ENCODE measurements around the gene BMPR1B.

BMPR1B gene

GRCh38 chr4:95120456-95120855 lies 362.7 kb downstream of the BMPR1B start:
- Histone ChIP-seq H3K27ac (no peak overlapping the region), H3K4me2 (no peak overlapping the region), H3K9ac (no peak overlapping the region), H3K79me2 (ENCODE audit: insufficient read depth, low read depth) (no peaks in the 10 kb centered on the region), H2AFZ (ENCODE audit: low read depth) (no peak overlapping the region), H3K36me3 (ENCODE audit: insufficient read depth) (no peaks in the 10 kb centered on the region), H3K4me3 (IDR thresholded peaks at IDR 0.05; ENCODE audit: insufficient read depth, low read depth, low read length) (no peak overlapping the region), H3K27me3 (ENCODE audit: insufficient read depth, low read depth) (no peaks in the 10 kb centered on the region), H3K4me1 (ENCODE audit: low read depth, poor library complexity, severe bottlenecking) (no peaks in the 10 kb centered on the region), H4K20me1 (ENCODE audit: insufficient read depth) (no peaks in the 10 kb centered on the region)
- TF ChIP-seq CTCF (conservative IDR thresholded peaks at IDR 0.05; ENCODE audit: low read depth, low read length), result no peak

- Histone ChIP-seq H3K4me2 (no peak overlapping the region), H4K20me1 (ENCODE audit: insufficient read depth) (no peaks in the 10 kb centered on the region), H2AFZ (ENCODE audit: low read depth) (no peak overlapping the region), H3K4me3 (IDR thresholded peaks at IDR 0.05; ENCODE audit: insufficient read depth, low read depth, low read length) (no peak overlapping the region), H3K36me3 (ENCODE audit: insufficient read depth) (no peaks in the 10 kb centered on the region), H3K27me3 (ENCODE audit: insufficient read depth, low read depth) (no peaks in the 10 kb centered on the region), H3K4me1 (ENCODE audit: low read depth, poor library complexity, severe bottlenecking) (no peaks in the 10 kb centered on the region), H3K79me2 (ENCODE audit: insufficient read depth, low read depth) (no peaks in the 10 kb centered on the region), H3K27ac (no peak overlapping the region), H3K9ac (no peak overlapping the region)
- TF ChIP-seq CTCF (conservative IDR thresholded peaks at IDR 0.05; ENCODE audit: low read depth, low read length), result no peak
Measured at GRCh38 chr4:95122001-95122400, 364.2 kb downstream of the BMPR1B start.

- peak; percentile 72 for TF ChIP-seq CTCF (conservative IDR thresholded peaks at IDR 0.05; ENCODE audit: low read depth, low read length)
- H3K36me3 ChIP-seq (ENCODE audit: insufficient read depth), result no peaks in the 10 kb centered on the region
- H3K79me2 ChIP-seq (ENCODE audit: insufficient read depth, low read depth), result no peaks in the 10 kb centered on the region
- no peaks in the 10 kb centered on the region for H4K20me1 ChIP-seq (ENCODE audit: insufficient read depth)
- H3K27me3 ChIP-seq (ENCODE audit: insufficient read depth, low read depth), result no peaks in the 10 kb centered on the region
- H3K4me1 ChIP-seq (ENCODE audit: low read depth, poor library complexity, severe bottlenecking), result no peaks in the 10 kb centered on the region
- no peak overlapping the region for H3K27ac ChIP-seq
- no peak overlapping the region for H2AFZ ChIP-seq (ENCODE audit: low read depth)
- H3K4me2 ChIP-seq, result no peak overlapping the region
- H3K4me3 ChIP-seq (IDR thresholded peaks at IDR 0.05; ENCODE audit: insufficient read depth, low read depth, low read length), result no peak overlapping the region
- no peak overlapping the region for H3K9ac ChIP-seq
Measured at GRCh38 chr4:95124906-95125504, 367.2 kb downstream of the BMPR1B start.

- H2AFZ ChIP-seq (ENCODE audit: low read depth), result no peak overlapping the region
- no peak overlapping the region for H3K27ac ChIP-seq
- no peak overlapping the region for H3K4me2 ChIP-seq
- H3K36me3 ChIP-seq (ENCODE audit: insufficient read depth), result no peaks in the 10 kb centered on the region
- no peaks in the 10 kb centered on the region for H3K79me2 ChIP-seq (ENCODE audit: insufficient read depth, low read depth)
- no peaks in the 10 kb centered on the region for H4K20me1 ChIP-seq (ENCODE audit: insufficient read depth)
- H3K4me3 ChIP-seq (IDR thresholded peaks at IDR 0.05; ENCODE audit: insufficient read depth, low read depth, low read length), result no peak overlapping the region
- H3K27me3 ChIP-seq (ENCODE audit: insufficient read depth, low read depth), result no peaks in the 10 kb centered on the region
- H3K4me1 ChIP-seq (ENCODE audit: low read depth, poor library complexity, severe bottlenecking), result no peaks in the 10 kb centered on the region
- no peak overlapping the region for H3K9ac ChIP-seq
- no peak for TF ChIP-seq CTCF (conservative IDR thresholded peaks at IDR 0.05; ENCODE audit: low read depth, low read length)
Measured at GRCh38 chr4:95129031-95129430, 371.3 kb downstream of the BMPR1B start.

All from KMS-11 (cell line).